Hepatocyte (in vitro differentiated cells): ENCODE data around the gene RABIF. TPM values are rescaled to one million over a fixed set of nuclear protein-coding genes. Genes with fewer than 3 reads are reported as not detected.

Experiments used
- DNase-seq: peaks from one replicate; pipeline ENCODE4 v3.0.0-alpha.2; 2016; ENCODE audit warnings: low spot score
- H2AFZ ChIP-seq: fragments of 200-600 bp; sonication (generic); 2 replicates; pipeline ENCODE4 v1.6.0; 2016; ENCODE audit warnings: antibody characterized with exemption, mild to moderate bottlenecking
- H3K27ac ChIP-seq: fragments of 200-600 bp; sonication (generic); 2 replicates; pipeline ENCODE4 v1.5.1; 2016; ENCODE audit warnings: mild to moderate bottlenecking
- H3K27me3 ChIP-seq: fragments of 200-600 bp; sonication (generic); 2 replicates; pipeline ENCODE4 v1.6.1; 2016
- H3K36me3 ChIP-seq: fragments of 200-600 bp; sonication (generic); replicated peaks from 2 replicates; pipeline ENCODE4 v1.5.1; 2016; ENCODE audit warnings: low read depth; ENCODE audit not compliant: insufficient read depth
- H3K4me1 ChIP-seq: fragments of 200-600 bp; sonication (generic); 2 replicates; pipeline ENCODE4 v1.5.1; 2016; ENCODE audit warnings: mild to moderate bottlenecking, moderate library complexity; ENCODE audit not compliant: insufficient read depth
- H3K4me2 ChIP-seq: fragments of 200-600 bp; sonication (generic); 2 replicates; pipeline ENCODE4 v1.6.0; 2016
- H3K4me3 ChIP-seq: fragments of 200-600 bp; sonication (generic); 2 replicates; pipeline ENCODE4 v1.5.1; 2016; ENCODE audit warnings: mild to moderate bottlenecking
- H3K79me2 ChIP-seq: fragments of 200-600 bp; sonication (generic); 2 replicates; pipeline ENCODE4 v1.6.0; 2017; ENCODE audit warnings: mild to moderate bottlenecking
- H3K9me2 ChIP-seq: fragments of 200-600 bp; sonication (generic); replicated peaks from 2 replicates; pipeline ENCODE4 v1.6.0; 2017; ENCODE audit warnings: mild to moderate bottlenecking; ENCODE audit not compliant: insufficient read depth
- H3K9me3 ChIP-seq: fragments of 200-600 bp; sonication (generic); 2 replicates; pipeline ENCODE4 v1.5.1; 2016; ENCODE audit warnings: low read depth, mild to moderate bottlenecking
- H4K20me1 ChIP-seq: fragments of 200-600 bp; sonication (generic); 2 replicates; pipeline ENCODE4 v1.6.0; 2016; ENCODE audit warnings: mild to moderate bottlenecking; ENCODE audit not compliant: insufficient read depth, poor library complexity, severe bottlenecking
- EZH2 ChIP-seq: fragments of 200-600 bp; sonication (generic); IDR thresholded peaks from 2 replicates; pipeline ENCODE4 v1.6.1; 2016; ENCODE audit warnings: antibody characterized with exemption, mild to moderate bottlenecking, borderline replicate concordance
- EZH2phosphoT487 ChIP-seq: fragments of 200-600 bp; sonication (generic); IDR thresholded peaks from one replicate; pipeline ENCODE4 v1.6.1; 2018; ENCODE audit warnings: antibody characterized with exemption, mild to moderate bottlenecking, low read depth, moderate library complexity; ENCODE audit not compliant: unreplicated experiment, severe bottlenecking
- WGBS: methylation state at CpG from one replicate; pipeline ENCODE4 v1.1.6; 2016; ENCODE audit warnings: low lambda C conversion rate; ENCODE audit errors: missing lambda C conversion rate; 5-methylcytosine and 5-hydroxymethylcytosine counted together
- polyA plus RNA-seq: library from polyadenylated mRNA; unstranded; fragments of >200 nt; fragmentation: Nextera tagmentation; extraction: Ambion mirVana; gene quantifications from 2 replicates; pipeline ENCODE4 v1.2.1, GENCODE V29; 2016
- total RNA-seq: library from RNA; depleted of rRNA; stranded (reverse); fragments of >200 nt; gene quantifications from 2 replicates; pipeline ENCODE4 v1.2.3, GENCODE V29; 2014
- TF ChIP-seq, protein P1 (sequence below): fragments of 200-600 bp; sonication (generic); IDR thresholded peaks from 2 replicates; pipeline ENCODE4 v1.5.1; 2016; ENCODE audit warnings: antibody characterized with exemption, mild to moderate bottlenecking; ENCODE audit not compliant: poor library complexity

The RABIF gene
- total and polyA plus RNA-seq, 2 experiments from 2014 or later, result 6.1 to 13.6 TPM

DNA sequence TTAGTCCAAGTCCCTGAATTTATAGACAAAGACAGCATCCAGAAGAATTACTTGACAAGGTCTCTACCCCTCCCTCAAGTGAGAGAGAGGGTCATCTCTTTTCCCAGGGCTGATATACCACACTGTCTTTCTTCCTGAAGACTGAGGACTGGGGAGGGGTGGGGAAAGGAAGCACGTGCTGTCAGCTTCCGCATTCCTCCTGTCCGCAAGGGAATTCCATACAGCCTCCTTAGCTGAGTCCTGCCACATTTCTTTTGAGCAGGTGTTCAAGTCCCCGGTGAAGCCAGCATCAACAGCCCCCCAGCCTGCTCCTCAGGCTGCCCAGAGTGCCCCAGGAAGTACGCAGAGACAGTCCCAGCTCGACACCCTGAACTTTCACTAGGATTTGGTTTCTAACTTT, 44.0 kb downstream of the RABIF start:
- WGBS, result 59% methylated on average over 6 of the region's 6 CpGs

DNA sequence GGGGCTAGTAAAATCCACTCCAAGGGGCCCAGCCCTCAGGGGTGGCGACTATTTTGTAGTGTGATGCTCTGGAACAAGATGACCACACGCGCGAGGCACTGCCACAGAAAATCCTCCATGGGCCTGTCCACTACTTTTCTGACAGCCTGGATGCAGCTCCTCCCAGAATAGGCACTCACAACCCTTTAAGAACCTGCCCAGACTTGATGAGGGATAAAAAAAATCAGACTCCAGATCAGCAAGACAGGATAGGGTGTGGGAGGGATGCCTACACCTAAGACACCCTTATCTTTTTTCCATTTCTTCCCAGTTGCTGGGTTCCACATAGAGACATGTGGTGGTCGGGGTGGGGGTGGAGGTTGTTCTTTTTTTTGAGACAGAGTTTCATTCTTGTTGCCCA, 44.7 kb downstream of the RABIF start:
- Histone ChIP-seq H3K4me2 (no peak overlapping the region), H3K36me3 (no peaks in the 10 kb centered on the region), H3K27me3 (no peaks in the 10 kb centered on the region), H3K79me2 (no peaks in the 10 kb centered on the region), H3K9me2 (no peaks in the 10 kb centered on the region), H3K9me3 (no peaks in the 10 kb centered on the region), H3K27ac (no peak overlapping the region), H4K20me1 (no peaks in the 10 kb centered on the region), H3K4me3 (no peak overlapping the region), H3K4me1 (no peaks in the 10 kb centered on the region), H2AFZ (no peak overlapping the region)
- no peak for TF ChIP-seq EZH2
- WGBS, result 92% methylated on average over 5 of the region's 5 CpGs
- DNase-seq, result no peak

More for the DNA sequence above, 44.0 kb downstream of the RABIF start:
- no peak overlapping the region for H2AFZ ChIP-seq
- H3K79me2 ChIP-seq, result no peaks in the 10 kb centered on the region
- no peaks in the 10 kb centered on the region for H3K9me2 ChIP-seq
- H4K20me1 ChIP-seq, result no peaks in the 10 kb centered on the region
- no peak for DNase-seq
- no peak for TF ChIP-seq EZH2phosphoT487
- no peak for TF ChIP-seq EZH2
- TF ChIP-seq, protein P1, sequence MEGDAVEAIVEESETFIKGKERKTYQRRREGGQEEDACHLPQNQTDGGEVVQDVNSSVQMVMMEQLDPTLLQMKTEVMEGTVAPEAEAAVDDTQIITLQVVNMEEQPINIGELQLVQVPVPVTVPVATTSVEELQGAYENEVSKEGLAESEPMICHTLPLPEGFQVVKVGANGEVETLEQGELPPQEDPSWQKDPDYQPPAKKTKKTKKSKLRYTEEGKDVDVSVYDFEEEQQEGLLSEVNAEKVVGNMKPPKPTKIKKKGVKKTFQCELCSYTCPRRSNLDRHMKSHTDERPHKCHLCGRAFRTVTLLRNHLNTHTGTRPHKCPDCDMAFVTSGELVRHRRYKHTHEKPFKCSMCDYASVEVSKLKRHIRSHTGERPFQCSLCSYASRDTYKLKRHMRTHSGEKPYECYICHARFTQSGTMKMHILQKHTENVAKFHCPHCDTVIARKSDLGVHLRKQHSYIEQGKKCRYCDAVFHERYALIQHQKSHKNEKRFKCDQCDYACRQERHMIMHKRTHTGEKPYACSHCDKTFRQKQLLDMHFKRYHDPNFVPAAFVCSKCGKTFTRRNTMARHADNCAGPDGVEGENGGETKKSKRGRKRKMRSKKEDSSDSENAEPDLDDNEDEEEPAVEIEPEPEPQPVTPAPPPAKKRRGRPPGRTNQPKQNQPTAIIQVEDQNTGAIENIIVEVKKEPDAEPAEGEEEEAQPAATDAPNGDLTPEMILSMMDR, result no peak
- no peaks in the 10 kb centered on the region for H3K27me3 ChIP-seq
- no peaks in the 10 kb centered on the region for H3K36me3 ChIP-seq
- H3K4me1 ChIP-seq, result no peaks in the 10 kb centered on the region
- H3K4me3 ChIP-seq, result no peak overlapping the region
- no peak overlapping the region for H3K4me2 ChIP-seq
- H3K9me3 ChIP-seq, result no peaks in the 10 kb centered on the region
- H3K27ac ChIP-seq, result no peak overlapping the region

DNA sequence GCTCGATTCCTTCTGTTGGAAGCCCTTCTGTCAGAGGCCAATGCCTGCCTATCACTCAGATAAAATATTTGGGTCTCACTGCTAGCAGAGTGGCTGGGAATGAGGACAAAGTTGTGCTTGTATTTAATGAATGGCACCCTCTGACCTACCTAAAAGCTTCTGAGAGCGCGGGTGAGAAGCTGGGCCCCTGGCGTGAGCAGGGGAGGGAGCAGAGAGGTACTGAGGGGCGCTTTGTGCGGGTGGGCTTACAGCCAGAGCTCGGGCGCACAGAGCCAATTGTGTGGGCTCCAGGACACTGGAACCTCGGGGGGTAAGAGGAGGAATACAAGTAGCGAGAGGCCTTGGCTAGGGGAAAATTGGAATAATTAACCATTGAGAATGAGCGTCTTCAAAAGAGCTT, 45.9 kb downstream of the RABIF start:
- Histone ChIP-seq H3K79me2 (no peaks in the 10 kb centered on the region), H4K20me1 (no peaks in the 10 kb centered on the region), H2AFZ (no peak overlapping the region), H3K4me1 (no peaks in the 10 kb centered on the region), H3K9me3 (no peaks in the 10 kb centered on the region), H3K4me3 (no peak overlapping the region), H3K4me2 (no peak overlapping the region), H3K36me3 (no peaks in the 10 kb centered on the region), H3K9me2 (no peaks in the 10 kb centered on the region), H3K27me3 (no peaks in the 10 kb centered on the region), H3K27ac (no peak overlapping the region)
- TF ChIP-seq EZH2phosphoT487 (no peak), EZH2 (no peak)
- TF ChIP-seq, protein P1, result no peak
- DNase-seq, result no peak
- WGBS, result 90% methylated on average over 11 of the region's 11 CpGs

DNA sequence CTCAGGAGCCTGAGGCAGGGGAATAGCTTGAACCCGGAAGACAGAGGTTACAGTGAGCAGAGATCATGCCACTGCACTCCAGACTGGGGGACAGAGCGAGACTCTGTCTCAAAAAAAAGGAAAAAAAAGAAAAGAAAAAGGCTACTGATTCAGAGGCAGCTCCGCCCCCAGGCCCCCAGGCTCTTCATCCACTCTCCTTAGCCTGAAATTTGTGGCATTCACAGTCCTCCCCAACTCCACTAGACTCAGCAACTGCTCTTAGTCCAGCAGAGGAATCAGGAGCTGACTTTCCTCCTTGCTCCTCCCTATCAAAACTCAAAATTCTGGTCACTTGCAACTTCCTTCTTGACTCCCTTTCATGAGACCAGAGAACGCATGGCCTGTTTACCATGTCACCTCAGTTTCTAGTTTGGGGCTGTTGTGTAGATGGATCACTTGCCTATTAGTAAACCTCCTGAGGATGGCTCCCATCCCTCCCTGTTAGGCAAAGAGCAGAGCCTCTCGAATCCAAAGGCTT, 51.1 kb downstream of the RABIF start:
- no peaks in the 10 kb centered on the region for H4K20me1 ChIP-seq
- H3K4me2 ChIP-seq, result no peak overlapping the region
- no peak for DNase-seq
- no peak overlapping the region for H3K4me3 ChIP-seq
- H3K4me1 ChIP-seq, result no peaks in the 10 kb centered on the region
- WGBS, result 86% methylated on average over 4 of the region's 5 CpGs
- H3K9me3 ChIP-seq, result no peaks in the 10 kb centered on the region
- no peaks in the 10 kb centered on the region for H3K36me3 ChIP-seq
- H3K27me3 ChIP-seq, result no peaks in the 10 kb centered on the region
- H3K79me2 ChIP-seq, result no peaks in the 10 kb centered on the region
- no peak overlapping the region for H3K27ac ChIP-seq
- H3K9me2 ChIP-seq, result no peaks in the 10 kb centered on the region
- TF ChIP-seq, protein P1, result no peak
- no peak for TF ChIP-seq EZH2phosphoT487
- H2AFZ ChIP-seq, result no peak overlapping the region
